ENCODE results near the gene PLAU. TPM values are rescaled to one million over a fixed set of nuclear protein-coding genes. Genes with fewer than 3 reads are reported as not detected.
"Not testable (repeated sequence)": the region's sequence is repeated elsewhere in the genome, so short reads cannot be mapped to it uniquely, and the experiment has no call there.

PLAU gene
- total RNA-seq, 4 donors from 2014 or later, result 0.83 to 5.0 (median 2.3) TPM

DNA sequence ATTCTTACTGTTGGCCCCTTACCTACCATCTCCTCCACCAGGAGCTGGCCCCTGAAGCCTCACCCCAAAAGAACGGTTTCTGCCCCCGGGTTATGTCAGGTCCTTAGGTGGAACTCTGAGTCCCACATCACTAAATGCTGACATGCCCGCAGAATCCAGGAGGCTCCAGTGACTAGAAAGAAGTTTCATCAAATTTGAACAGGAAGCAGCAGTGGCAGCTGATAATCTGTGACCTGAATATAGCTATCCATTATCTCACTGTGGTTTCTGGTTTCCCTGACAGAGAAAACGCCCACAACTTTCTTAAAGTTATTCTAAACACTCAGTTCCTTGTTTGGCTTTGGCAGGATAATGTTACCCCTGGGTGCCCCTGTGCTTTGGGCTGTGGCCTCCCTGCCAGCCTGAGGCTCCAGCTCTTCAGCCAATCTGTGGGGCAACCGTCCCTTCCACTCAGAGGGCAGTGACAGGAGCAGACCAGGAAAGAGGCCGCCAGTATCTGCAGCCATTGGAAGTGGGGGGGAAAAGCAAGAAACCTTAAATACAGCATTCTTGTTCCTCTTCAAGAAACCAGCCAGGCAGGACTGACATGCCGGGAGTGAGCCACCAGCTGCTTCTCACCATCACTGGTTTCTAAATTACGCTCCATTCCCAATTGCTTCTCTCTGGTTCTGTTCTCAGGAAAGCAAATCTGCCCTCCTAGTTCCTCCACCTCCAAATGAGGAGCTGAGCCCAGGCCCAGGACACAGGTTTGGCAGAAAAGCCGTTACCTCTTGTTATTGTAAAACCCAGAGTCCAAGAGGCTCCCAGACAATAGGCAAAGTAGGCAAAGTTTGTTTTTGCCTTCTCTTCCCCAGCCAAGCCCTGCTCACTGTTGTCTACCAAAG is 45.8 kb downstream of the PLAU start:
- DNase-seq, result peak in 1 of 2 donors; percentile 27
- peak; percentile 43 to 69 for ATAC-seq
- H3K9me3 ChIP-seq, result no peaks in the 10 kb centered on the region
- H3K27me3 ChIP-seq, result no peaks in the 10 kb centered on the region
- H3K36me3 ChIP-seq, result no peaks in the 10 kb centered on the region
- no peak overlapping the region for H3K4me3 ChIP-seq
- in situ Hi-C loops (cut with MboI; ENCODE audit: low sequenced_read_pairs in 4 of 4), result no loop called here
- H3K27ac ChIP-seq, result peak overlapping the region; percentile 41 to 76 (median 64)
- peaks cover 10 to 11% of the 10 kb centered on the region in 2 donors for H3K4me1 ChIP-seq
- intact Hi-C loops (cut with DNase I; ENCODE audit: low total_unique reads), result loop anchor here (5.0 kb wide), 2 partner anchors 69 to 126 kb away; no protein-coding TSS in a partner anchor
- no peak for TF ChIP-seq POLR2A (IDR thresholded peaks at IDR 0.05)
- TF ChIP-seq, protein P1, sequence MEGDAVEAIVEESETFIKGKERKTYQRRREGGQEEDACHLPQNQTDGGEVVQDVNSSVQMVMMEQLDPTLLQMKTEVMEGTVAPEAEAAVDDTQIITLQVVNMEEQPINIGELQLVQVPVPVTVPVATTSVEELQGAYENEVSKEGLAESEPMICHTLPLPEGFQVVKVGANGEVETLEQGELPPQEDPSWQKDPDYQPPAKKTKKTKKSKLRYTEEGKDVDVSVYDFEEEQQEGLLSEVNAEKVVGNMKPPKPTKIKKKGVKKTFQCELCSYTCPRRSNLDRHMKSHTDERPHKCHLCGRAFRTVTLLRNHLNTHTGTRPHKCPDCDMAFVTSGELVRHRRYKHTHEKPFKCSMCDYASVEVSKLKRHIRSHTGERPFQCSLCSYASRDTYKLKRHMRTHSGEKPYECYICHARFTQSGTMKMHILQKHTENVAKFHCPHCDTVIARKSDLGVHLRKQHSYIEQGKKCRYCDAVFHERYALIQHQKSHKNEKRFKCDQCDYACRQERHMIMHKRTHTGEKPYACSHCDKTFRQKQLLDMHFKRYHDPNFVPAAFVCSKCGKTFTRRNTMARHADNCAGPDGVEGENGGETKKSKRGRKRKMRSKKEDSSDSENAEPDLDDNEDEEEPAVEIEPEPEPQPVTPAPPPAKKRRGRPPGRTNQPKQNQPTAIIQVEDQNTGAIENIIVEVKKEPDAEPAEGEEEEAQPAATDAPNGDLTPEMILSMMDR (IDR thresholded peaks at IDR 0.05 in 4 of 5, conservative IDR thresholded peaks at IDR 0.05 in 1 of 5), result no peak

DNA sequence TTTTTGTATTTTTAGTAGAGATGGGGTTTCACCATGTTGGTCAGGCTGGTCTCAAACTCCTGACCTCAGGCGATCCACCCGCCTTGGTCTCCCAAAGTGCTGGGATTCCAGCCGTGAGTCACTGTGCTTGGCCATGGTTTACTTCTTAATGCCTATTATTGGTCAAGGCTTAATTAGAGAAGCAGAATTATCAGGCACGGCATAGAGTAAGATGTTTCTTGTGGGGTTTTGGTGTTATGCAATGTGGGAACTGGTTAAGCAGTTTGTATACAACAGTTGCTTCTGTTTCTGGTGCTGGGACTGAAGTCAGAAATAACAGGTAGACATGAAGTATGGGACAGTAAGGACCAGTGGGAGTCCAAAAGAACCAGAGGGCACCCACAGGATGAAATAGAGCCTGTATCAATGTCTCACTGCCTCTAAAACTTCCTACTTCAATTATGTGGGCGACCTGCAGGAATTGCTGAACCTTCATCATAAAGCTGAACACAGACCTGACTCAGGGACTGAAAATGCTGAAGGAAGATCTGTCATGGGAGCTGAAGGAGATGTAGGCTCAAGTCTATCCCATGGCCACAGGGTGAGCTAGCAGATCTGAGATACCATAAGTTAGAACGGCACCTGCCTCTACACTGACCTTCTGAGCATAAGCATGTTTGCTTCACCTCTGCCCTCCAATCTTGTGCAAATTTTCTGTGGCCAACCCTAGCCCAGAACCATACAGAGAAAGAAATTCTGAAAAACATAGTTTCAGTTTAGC is 48.7 kb downstream of the PLAU start:
- DNase-seq, result no peak
- in situ Hi-C loops (cut with MboI; ENCODE audit: low sequenced_read_pairs in 4 of 4) (loop anchor here in 1 of 4 donors (10.0 kb wide), 1 partner anchor 125 kb away; no protein-coding TSS in a partner anchor), intact Hi-C loops (cut with DNase I; ENCODE audit: low total_unique reads) (loop anchor here (5.0 kb wide), 2 partner anchors 72 to 123 kb away; no protein-coding TSS in a partner anchor)

DNA sequence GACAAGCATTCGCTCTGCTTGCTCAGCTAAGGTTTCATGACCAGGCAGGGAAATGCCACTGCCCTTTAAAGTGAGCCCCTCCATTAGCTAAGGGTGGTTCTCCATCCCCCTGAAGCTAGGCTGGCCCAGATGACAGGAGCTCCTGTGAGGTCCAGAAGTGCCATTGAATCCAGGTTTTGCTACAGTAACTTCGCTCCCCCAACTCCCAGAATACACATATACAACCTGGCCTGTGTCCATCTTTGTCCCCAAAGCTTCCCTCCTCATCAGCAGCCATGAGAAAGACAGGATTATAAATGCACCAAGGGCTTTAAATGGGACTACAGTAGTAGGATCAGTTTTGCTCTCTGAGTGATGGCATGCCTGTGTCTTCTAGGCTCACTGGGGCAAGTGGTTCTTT is 51.5 kb downstream of the PLAU start:
- H3K36me3 ChIP-seq, result no peaks in the 10 kb centered on the region
- no peak overlapping the region for H3K27ac ChIP-seq
- H3K4me1 ChIP-seq, result peaks cover 0 to 17% of the 10 kb centered on the region in 2 donors
- no peaks in the 10 kb centered on the region for H3K27me3 ChIP-seq
- intact Hi-C loops (cut with DNase I; ENCODE audit: low total_unique reads) (no loop called here), in situ Hi-C loops (cut with MboI; ENCODE audit: low sequenced_read_pairs in 4 of 4) (loop anchor here in 1 of 4 donors (10.0 kb wide), 1 partner anchor 122 kb away; no protein-coding TSS in a partner anchor)
- ATAC-seq (no peak), DNase-seq (no peak)
- no peak overlapping the region for H3K4me3 ChIP-seq
- TF ChIP-seq, protein P1 (IDR thresholded peaks at IDR 0.05 in 4 of 5, conservative IDR thresholded peaks at IDR 0.05 in 1 of 5), result no peak
- TF ChIP-seq POLR2A (IDR thresholded peaks at IDR 0.05), result no peak
- H3K9me3 ChIP-seq, result no peaks in the 10 kb centered on the region

More for the DNA sequence above, 48.7 kb downstream of the PLAU start:
- Histone ChIP-seq H3K9me3 (no peaks in the 10 kb centered on the region), H3K4me3 (no peak overlapping the region), H3K27me3 (no peaks in the 10 kb centered on the region), H3K36me3 (no peaks in the 10 kb centered on the region), H3K4me1 (peaks cover 10 to 11% of the 10 kb centered on the region in 2 donors), H3K27ac (no peak overlapping the region)
- no peak for ATAC-seq
- TF ChIP-seq, protein P1 (IDR thresholded peaks at IDR 0.05 in 4 of 5, conservative IDR thresholded peaks at IDR 0.05 in 1 of 5), result no peak
- no peak for TF ChIP-seq POLR2A (IDR thresholded peaks at IDR 0.05)

DNA sequence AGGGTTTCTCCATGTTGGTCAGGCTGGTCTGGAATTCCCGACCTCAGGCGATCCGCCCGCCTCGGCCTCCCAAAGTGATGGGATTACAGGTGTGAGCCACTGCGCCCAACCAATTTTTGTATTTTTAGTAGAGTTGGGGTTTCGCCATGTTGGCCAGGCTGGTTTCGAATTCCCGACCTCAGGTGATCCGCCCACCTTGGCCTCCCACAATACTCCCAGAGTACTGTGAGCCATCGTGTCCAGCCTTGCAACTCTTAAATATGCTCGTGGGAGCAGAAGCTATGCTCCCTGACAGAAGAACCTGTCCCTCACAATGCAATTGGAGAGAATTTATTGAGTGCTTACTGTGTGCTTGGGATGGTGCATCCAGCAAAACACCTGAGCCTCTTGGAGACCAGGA is 52.6 kb downstream of the PLAU start:
- ATAC-seq; intact Hi-C loops (cut with DNase I; ENCODE audit: low total_unique reads); H3K27me3 ChIP-seq; H3K9me3 ChIP-seq; H3K36me3 ChIP-seq; DNase-seq; H3K4me3 ChIP-seq; H3K27ac ChIP-seq: not testable (repeated sequence)
- peaks cover 0 to 21% of the 10 kb centered on the region in 2 donors for H3K4me1 ChIP-seq
- in situ Hi-C loops (cut with MboI; ENCODE audit: low sequenced_read_pairs in 4 of 4), result loop anchor here in 1 of 4 donors (10.0 kb wide), 1 partner anchor 121 kb away; no protein-coding TSS in a partner anchor

Measured in gastrocnemius medialis (tissue), 4 donors.